ENCODE results near the gene CCDC177. TPM values are rescaled to one million over a fixed set of nuclear protein-coding genes. Genes with fewer than 3 reads are reported as not detected.

Gene CCDC177
- polyA plus RNA-seq, 1 donor (not counting 4 experiments of a cell fraction or from before 2014, with no cell fraction given), result not detected

- H4K20me1 ChIP-seq (ENCODE audit: control insufficient read depth, extremely low read depth, insufficient read depth, low read length), result peaks cover 3% of the 10 kb centered on the region
- DNase-seq (ENCODE audit: low read depth, low spot score) (no peak), FAIRE-seq (no peak)
- H3K4me1 ChIP-seq (ENCODE audit: control insufficient read depth, extremely low read depth, insufficient read depth, low read length), result peaks cover 4% of the 10 kb centered on the region
- H3K4me3 ChIP-seq (ENCODE audit: control insufficient read depth in 2 of 3, extremely low read depth in 1 of 3, insufficient read depth in 2 of 3, low read depth in 1 of 3, low read length in 3 of 3), result no peak overlapping the region
- H3K36me3 ChIP-seq (ENCODE audit: control insufficient read depth in 2 of 2, extremely low read depth in 1 of 2, insufficient read depth in 2 of 2, low read length in 2 of 2), result no peaks in the 10 kb centered on the region
- no peaks in the 10 kb centered on the region for H3K9me1 ChIP-seq (ENCODE audit: control insufficient read depth, extremely low read depth, insufficient read depth, low read length)
- no peak overlapping the region for H3K4me2 ChIP-seq (ENCODE audit: control insufficient read depth, extremely low read depth, insufficient read depth, low read depth, low read length)
- no peak overlapping the region for H2AFZ ChIP-seq (ENCODE audit: control insufficient read depth, low read length)
- H3K27me3 ChIP-seq (ENCODE audit: control insufficient read depth, extremely low read depth, insufficient read depth, low read length), result peaks cover 3% of the 10 kb centered on the region
- no peaks in the 10 kb centered on the region for H3K79me2 ChIP-seq (ENCODE audit: control insufficient read depth, insufficient read depth, low read length)
- H3K9ac ChIP-seq (ENCODE audit: control insufficient read depth, extremely low read depth, insufficient read depth, low read length), result no peak overlapping the region
- TF ChIP-seq CTCF (optimal IDR thresholded peaks at IDR 0.05 in 1 of 3, IDR thresholded peaks at IDR 0.05 in 1 of 3, conservative IDR thresholded peaks at IDR 0.05 in 1 of 3; ENCODE audit: extremely low read depth in 1 of 3, insufficient read depth in 2 of 3, low read length in 3 of 3) (no peak), EZH2 (IDR thresholded peaks at IDR 0.05; ENCODE audit: low read length) (no peak)
- H3K9me3 ChIP-seq (ENCODE audit: control insufficient read depth, low read depth, low read length), result no peaks in the 10 kb centered on the region
- H3K27ac ChIP-seq (ENCODE audit: control insufficient read depth, insufficient read depth, low read length), result no peak overlapping the region
- dilution Hi-C loops (cut with MboI; ENCODE audit: extremely low pct_ligation_motif_present, low sequenced_read_pairs), result no loop called here
Observed at GRCh38 chr14:69539631-69540410, 34.9 kb downstream of the CCDC177 start.

- no peaks in the 10 kb centered on the region for H3K9me1 ChIP-seq (ENCODE audit: control insufficient read depth, extremely low read depth, insufficient read depth, low read length)
- H2AFZ ChIP-seq (ENCODE audit: control insufficient read depth, low read length), result no peak overlapping the region
- H3K4me1 ChIP-seq (ENCODE audit: control insufficient read depth, extremely low read depth, insufficient read depth, low read length), result no peaks in the 10 kb centered on the region
- H3K9me3 ChIP-seq (ENCODE audit: control insufficient read depth, low read depth, low read length), result no peaks in the 10 kb centered on the region
- no peaks in the 10 kb centered on the region for H3K79me2 ChIP-seq (ENCODE audit: control insufficient read depth, insufficient read depth, low read length)
- DNase-seq (ENCODE audit: low read depth, low spot score), result no peak
- dilution Hi-C loops (cut with MboI; ENCODE audit: extremely low pct_ligation_motif_present, low sequenced_read_pairs), result no loop called here
- FAIRE-seq, result no peak
- no peak overlapping the region for H3K9ac ChIP-seq (ENCODE audit: control insufficient read depth, extremely low read depth, insufficient read depth, low read length)
- peaks cover 3% of the 10 kb centered on the region for H3K27me3 ChIP-seq (ENCODE audit: control insufficient read depth, extremely low read depth, insufficient read depth, low read length)
- H3K27ac ChIP-seq (ENCODE audit: control insufficient read depth, insufficient read depth, low read length), result no peak overlapping the region
- no peaks in the 10 kb centered on the region for H4K20me1 ChIP-seq (ENCODE audit: control insufficient read depth, extremely low read depth, insufficient read depth, low read length)
- no peak for TF ChIP-seq EZH2 (IDR thresholded peaks at IDR 0.05; ENCODE audit: low read length)
- no peak for TF ChIP-seq CTCF (optimal IDR thresholded peaks at IDR 0.05 in 1 of 3, IDR thresholded peaks at IDR 0.05 in 1 of 3, conservative IDR thresholded peaks at IDR 0.05 in 1 of 3; ENCODE audit: extremely low read depth in 1 of 3, insufficient read depth in 2 of 3, low read length in 3 of 3)
- H3K36me3 ChIP-seq (ENCODE audit: control insufficient read depth in 2 of 2, extremely low read depth in 1 of 2, insufficient read depth in 2 of 2, low read length in 2 of 2), result no peaks in the 10 kb centered on the region
- H3K4me3 ChIP-seq (ENCODE audit: control insufficient read depth in 2 of 3, extremely low read depth in 1 of 3, insufficient read depth in 2 of 3, low read depth in 1 of 3, low read length in 3 of 3), result no peak overlapping the region
- no peak overlapping the region for H3K4me2 ChIP-seq (ENCODE audit: control insufficient read depth, extremely low read depth, insufficient read depth, low read depth, low read length)
Observed at GRCh38 chr14:69538766-69539165, 35.9 kb downstream of the CCDC177 start.

Data from keratinocyte (primary cell).